IMR-90 (cell line): ENCODE results near the gene EEF1AKMT2. TPM values are rescaled to one million over a fixed set of nuclear protein-coding genes. Genes with fewer than 3 reads are reported as not detected.

Experiments
- ATAC-seq: fragments of 200-7000 bp; cut with Tn5 transposase; 2 replicates; pipeline ENCODE4 v1.9.1; 2020; ENCODE audit warnings: low read depth, mild to moderate bottlenecking, moderate library complexity
- BruUV-seq: library from RNA; stranded (reverse); fragments of 400-500 nt; replicated peaks from 2 replicates; lab custom pipeline; 2021; lab: Mats Ljungman, UMichigan
- CTCF ChIA-PET: fragments of 300-600 bp; formaldehyde crosslinking; extraction: SDS; loops from one replicate; lab custom pipeline; 2021; ENCODE audit warnings: antibody characterized with exemption; lab: Yijun Ruan, JAX
- POLR2A ChIA-PET: fragments of 300-600 bp; sonication (Branson Sonifier 250); formaldehyde crosslinking; loops from one replicate; lab custom pipeline; 2022; ENCODE audit warnings: antibody characterized with exemption; ENCODE audit not compliant: unreplicated experiment; lab: Charles Lee
- DNase-seq: peaks from one replicate; pipeline ENCODE4 v3.0.0; 2013
- H2AFZ ChIP-seq: replicated peaks from 2 replicates; pipeline ENCODE3; 2013; ENCODE audit warnings: low read length, mild to moderate bottlenecking; ENCODE audit not compliant: poor library complexity
- H2AK5ac ChIP-seq: 2 replicates; pipeline ENCODE4 v1.6.1; 2013; ENCODE audit warnings: low read depth, low read length, inconsistent platforms
- H2AK9ac ChIP-seq: replicated peaks from 2 replicates; pipeline ENCODE3; 2013; ENCODE audit warnings: mild to moderate bottlenecking, low read depth, low read length, moderate library complexity; ENCODE audit not compliant: poor library complexity
- H2BK120ac ChIP-seq: 2 replicates; pipeline ENCODE4 v1.6.1; 2013; ENCODE audit warnings: low read depth, low read length, inconsistent platforms
- H2BK15ac ChIP-seq: 3 replicates; pipeline ENCODE4 v1.6.1; 2013; ENCODE audit warnings: low read depth, low read length, inconsistent platforms
- H2BK20ac ChIP-seq: 2 replicates; pipeline ENCODE4 v1.6.1; 2013; ENCODE audit warnings: low read depth, mild to moderate bottlenecking, inconsistent platforms, low read length, moderate library complexity
- H2BK5ac ChIP-seq: 2 replicates; pipeline ENCODE4 v1.6.1; 2013; ENCODE audit warnings: mild to moderate bottlenecking, low read depth, low read length, inconsistent platforms; ENCODE audit not compliant: poor library complexity, severe bottlenecking
- H3K14ac ChIP-seq: replicated peaks from 2 replicates; pipeline ENCODE4 v1.6.1; 2013; ENCODE audit warnings: low read depth, low read length, inconsistent platforms
- H3K18ac ChIP-seq: 2 replicates; pipeline ENCODE4 v1.6.1; 2013; ENCODE audit warnings: low read depth, low read length, control low read depth
- H3K23ac ChIP-seq: 2 replicates; pipeline ENCODE4 v1.6.1; 2013; ENCODE audit warnings: low read depth, low read length, inconsistent platforms
- H3K27ac ChIP-seq: 2 replicates; pipeline ENCODE4 v1.5.1; 2013; ENCODE audit warnings: mild to moderate bottlenecking, control low read depth, low read length; ENCODE audit not compliant: insufficient read depth
- H3K27me3 ChIP-seq: 2 replicates; pipeline ENCODE4 v1.6.1; 2013; ENCODE audit warnings: low read length; ENCODE audit not compliant: control insufficient read depth, insufficient read depth
- H3K36me3 ChIP-seq: 2 replicates; pipeline ENCODE4 v1.6.1; 2013; ENCODE audit warnings: low read length, mixed read lengths; ENCODE audit not compliant: control insufficient read depth, insufficient read depth
- H3K4ac ChIP-seq: 2 replicates; pipeline ENCODE4 v1.6.1; 2013; ENCODE audit warnings: low read depth, low read length, inconsistent platforms
- H3K4me1 ChIP-seq: 2 replicates; pipeline ENCODE4 v1.6.1; 2013; ENCODE audit warnings: low read length, mixed read lengths; ENCODE audit not compliant: control insufficient read depth, insufficient read depth
- H3K4me2 ChIP-seq: 2 replicates; pipeline ENCODE4 v1.6.1; 2013; ENCODE audit warnings: low read depth, mild to moderate bottlenecking, control low read depth, low read length, moderate library complexity
- H3K4me3 ChIP-seq: 2 replicates; pipeline ENCODE4 v1.5.1; 2013; ENCODE audit warnings: low read depth, mild to moderate bottlenecking, control low read depth, low read length, moderate library complexity; ENCODE audit not compliant: insufficient read depth
- H3K56ac ChIP-seq: 2 replicates; pipeline ENCODE4 v1.6.1; 2013; ENCODE audit warnings: low read length, inconsistent platforms; ENCODE audit not compliant: insufficient read depth; ENCODE audit errors: extremely low read depth
- H3K79me1 ChIP-seq, 2 experiments: 2 replicates each; pipeline ENCODE4 v1.6.1; 2013; ENCODE audit warnings: low read length in 2 of 2, inconsistent platforms in 1 of 2, low read depth in 1 of 2
- H3K9ac ChIP-seq: 2 replicates; pipeline ENCODE4 v1.6.1; 2013; ENCODE audit warnings: low read depth, low read length, control low read depth
- H3K9me1 ChIP-seq: 2 replicates; pipeline ENCODE4 v1.6.1; 2013; ENCODE audit warnings: low read length, inconsistent platforms; ENCODE audit not compliant: insufficient read depth
- H3K9me3 ChIP-seq: 2 replicates; pipeline ENCODE4 v1.6.1; 2013; ENCODE audit warnings: low read length; ENCODE audit not compliant: control insufficient read depth, insufficient read depth
- H4K20me1 ChIP-seq: 2 replicates; pipeline ENCODE4 v1.6.1; 2013; ENCODE audit warnings: low read length, inconsistent platforms; ENCODE audit not compliant: insufficient read depth
- H4K5ac ChIP-seq: 2 replicates; pipeline ENCODE4 v1.6.1; 2013; ENCODE audit warnings: mild to moderate bottlenecking, low read depth, low read length, control low read depth
- H4K8ac ChIP-seq, 2 experiments: 2 replicates each; pipeline ENCODE4 v1.6.1; 2013; ENCODE audit warnings: low read depth in 2 of 2, low read length in 2 of 2, control low read depth in 1 of 2, inconsistent platforms in 1 of 2
- H4K91ac ChIP-seq: 2 replicates; pipeline ENCODE4 v1.6.1; 2013; ENCODE audit warnings: low read depth, low read length, inconsistent platforms; ENCODE audit not compliant: insufficient read depth
- FOS ChIP-seq: fragments of 150-350 bp; IDR thresholded peaks from 2 replicates; pipeline ENCODE4 v1.6.1; 2016; ENCODE audit warnings: low read depth, low read length
- MAZ ChIP-seq: IDR thresholded peaks from 2 replicates; pipeline ENCODE4 v1.6.1; 2012; ENCODE audit warnings: low read depth, mild to moderate bottlenecking, low read length, improper control_type of control experiment, moderate library complexity, borderline replicate concordance
- MXI1 ChIP-seq: IDR thresholded peaks from 2 replicates; pipeline ENCODE4 v1.6.1; 2012; ENCODE audit warnings: low read depth, mild to moderate bottlenecking, low read length, moderate library complexity, borderline replicate concordance
- WGBS, 2 experiments: methylation state at CpG; one replicate each; pipeline versions ENCODE4 v1.1.5 to v1.1.7; 2013; ENCODE audit warnings: missing lambda C conversion rate in 2 of 2; ENCODE audit not compliant: insufficient read length in 1 of 2; ENCODE audit errors: extremely low coverage in 2 of 2; 5-methylcytosine and 5-hydroxymethylcytosine counted together
- dilution Hi-C: fragments of 300-500 bp; cut with HindIII; formaldehyde crosslinking; loops from one replicate; pipeline ENCODE4 v1.14.3; 2018; ENCODE audit warnings: low sequenced_read_pairs; ENCODE audit not compliant: unreplicated experiment
- in situ Hi-C: fragments of 300-500 bp; cut with MboI; formaldehyde crosslinking; loops from 3 replicates; pipeline ENCODE4 v1.14.3; 2019; ENCODE audit warnings: low sequenced_read_pairs, inconsistent platforms, mixed read lengths
- intact Hi-C: fragments of 100-400 bp; cut with micrococcal nuclease; formaldehyde crosslinking; loops from 2 replicates; pipeline ENCODE4 v1.10.0; 2022
- polyA plus RNA-seq, 3 experiments: library from polyadenylated mRNA; depleted of rRNA; stranded (reverse); fragments of >200 nt; gene quantifications; 2 replicates each; pipeline ENCODE4 v1.2.3, GENCODE V29; 2012; ENCODE audit warnings: low replicate concordance in 1 of 3
- total RNA-seq: library from RNA; depleted of rRNA; stranded (reverse); fragments of >200 nt; gene quantifications from 2 replicates; pipeline ENCODE4 v1.2.3, GENCODE V29; 2012
- TF ChIP-seq, protein P1 (sequence below): fragments of 150-350 bp; IDR thresholded peaks from 2 replicates; pipeline ENCODE4 v1.6.1; 2016; ENCODE audit warnings: low read depth, mild to moderate bottlenecking, low read length, moderate library complexity, borderline replicate concordance
- TF ChIP-seq, protein P2 (sequence below): conservative IDR thresholded peaks from 2 replicates; pipeline ENCODE4 v1.5.1; 2012; ENCODE audit warnings: mild to moderate bottlenecking, low read depth, low read length, improper control_type of control experiment

EEF1AKMT2 gene
- total and polyA plus RNA-seq, 2 of the 4 experiments (the other 2 are of a cell fraction): 9.7 to 12.7 TPM

DNA sequence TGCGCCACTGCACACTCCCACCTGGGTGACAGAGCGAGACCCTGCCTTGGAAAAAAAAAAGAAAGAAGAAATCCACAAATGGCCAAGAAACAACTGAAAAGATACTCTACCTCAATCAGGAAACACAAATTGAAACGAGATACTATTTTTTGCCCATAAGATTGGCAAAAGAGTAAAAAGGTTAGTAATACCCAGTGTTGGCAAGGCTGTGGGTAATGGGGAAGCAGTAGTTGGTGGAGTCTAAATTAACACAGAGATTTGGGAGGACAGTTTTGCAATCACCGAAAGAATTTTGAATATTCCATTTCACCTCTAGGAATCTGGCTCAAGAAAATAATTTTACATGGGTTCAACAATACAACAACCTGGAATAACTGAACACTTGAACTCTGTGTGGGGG, 29.8 kb upstream of the EEF1AKMT2 start:
- H3K23ac ChIP-seq: no peak overlapping the region
- no peak overlapping the region for H2BK120ac ChIP-seq
- H3K4me1 ChIP-seq: no peaks in the 10 kb centered on the region
- H3K18ac ChIP-seq: no peak overlapping the region
- H2BK5ac ChIP-seq: no peak overlapping the region
- no peak overlapping the region for H3K4me3 ChIP-seq
- H2BK20ac ChIP-seq: no peak overlapping the region
- ATAC-seq (no peak), DNase-seq (no peak)
- dilution Hi-C loops: no loop called here
- H3K56ac ChIP-seq: no peak overlapping the region
- ChIA-PET POLR2A (no interaction called here), CTCF (no interaction called here)
- no peak overlapping the region for H4K91ac ChIP-seq
- BruUV-seq: no TSS peak
- H3K14ac ChIP-seq: no peak overlapping the region
- H3K9me3 ChIP-seq: no peaks in the 10 kb centered on the region
- no peak overlapping the region for H2AK5ac ChIP-seq
- no peak overlapping the region for H2AK9ac ChIP-seq
- no peak overlapping the region for H3K4me2 ChIP-seq
- no peak overlapping the region for H2AFZ ChIP-seq
- H3K79me1 ChIP-seq: peaks cover 4 to 6% of the 10 kb centered on the region in 2 experiments; a peak in 2 of 4 replicates
- H3K36me3 ChIP-seq: peaks cover 24% of the 10 kb centered on the region
- no peak overlapping the region for H4K8ac ChIP-seq
- WGBS, 2 experiments: no CpG with 5 or more reads among the region's 4 CpGs
- H2BK15ac ChIP-seq: no peak overlapping the region
- no peak overlapping the region for H4K5ac ChIP-seq
- H3K9ac ChIP-seq: no peak overlapping the region
- H3K27ac ChIP-seq: no peak overlapping the region
- H3K9me1 ChIP-seq: 0 out of 2 replicates have a peak, but pooled peaks cover 7% of the 10 kb centered on the region
- intact Hi-C loops: no loop called here
- TF ChIP-seq, protein P1, sequence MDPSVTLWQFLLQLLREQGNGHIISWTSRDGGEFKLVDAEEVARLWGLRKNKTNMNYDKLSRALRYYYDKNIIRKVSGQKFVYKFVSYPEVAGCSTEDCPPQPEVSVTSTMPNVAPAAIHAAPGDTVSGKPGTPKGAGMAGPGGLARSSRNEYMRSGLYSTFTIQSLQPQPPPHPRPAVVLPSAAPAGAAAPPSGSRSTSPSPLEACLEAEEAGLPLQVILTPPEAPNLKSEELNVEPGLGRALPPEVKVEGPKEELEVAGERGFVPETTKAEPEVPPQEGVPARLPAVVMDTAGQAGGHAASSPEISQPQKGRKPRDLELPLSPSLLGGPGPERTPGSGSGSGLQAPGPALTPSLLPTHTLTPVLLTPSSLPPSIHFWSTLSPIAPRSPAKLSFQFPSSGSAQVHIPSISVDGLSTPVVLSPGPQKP: no peak
- TF ChIP-seq FOS (no peak), MXI1 (no peak), MAZ (no peak)
- TF ChIP-seq, protein P2, sequence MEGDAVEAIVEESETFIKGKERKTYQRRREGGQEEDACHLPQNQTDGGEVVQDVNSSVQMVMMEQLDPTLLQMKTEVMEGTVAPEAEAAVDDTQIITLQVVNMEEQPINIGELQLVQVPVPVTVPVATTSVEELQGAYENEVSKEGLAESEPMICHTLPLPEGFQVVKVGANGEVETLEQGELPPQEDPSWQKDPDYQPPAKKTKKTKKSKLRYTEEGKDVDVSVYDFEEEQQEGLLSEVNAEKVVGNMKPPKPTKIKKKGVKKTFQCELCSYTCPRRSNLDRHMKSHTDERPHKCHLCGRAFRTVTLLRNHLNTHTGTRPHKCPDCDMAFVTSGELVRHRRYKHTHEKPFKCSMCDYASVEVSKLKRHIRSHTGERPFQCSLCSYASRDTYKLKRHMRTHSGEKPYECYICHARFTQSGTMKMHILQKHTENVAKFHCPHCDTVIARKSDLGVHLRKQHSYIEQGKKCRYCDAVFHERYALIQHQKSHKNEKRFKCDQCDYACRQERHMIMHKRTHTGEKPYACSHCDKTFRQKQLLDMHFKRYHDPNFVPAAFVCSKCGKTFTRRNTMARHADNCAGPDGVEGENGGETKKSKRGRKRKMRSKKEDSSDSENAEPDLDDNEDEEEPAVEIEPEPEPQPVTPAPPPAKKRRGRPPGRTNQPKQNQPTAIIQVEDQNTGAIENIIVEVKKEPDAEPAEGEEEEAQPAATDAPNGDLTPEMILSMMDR: no peak
- in situ Hi-C loops: loop anchor here (25.0 kb wide), 1 partner anchor 916 kb away; no protein-coding TSS in a partner anchor
- H3K27me3 ChIP-seq: no peaks in the 10 kb centered on the region
- H3K4ac ChIP-seq: no peak overlapping the region
- no peaks in the 10 kb centered on the region for H4K20me1 ChIP-seq
